WERI-Rb-1 (cell line): Measurements from ENCODE around the gene KCNT1.

Experiments
- DNase-seq: peaks from one replicate; pipeline ENCODE4 v3.0.0-alpha.2; 2020
- H3K27ac ChIP-seq: fragments of 250-450 bp; sonication (Bioruptor Pico); 2 replicates; pipeline ENCODE4 v1.5.1; 2020; ENCODE audit warnings: mild to moderate bottlenecking, moderate library complexity
- H3K27me3 ChIP-seq: fragments of 250-450 bp; sonication (Bioruptor Pico); 2 replicates; pipeline ENCODE4 v1.5.1; 2021; ENCODE audit warnings: mild to moderate bottlenecking, low read depth, moderate library complexity; ENCODE audit not compliant: insufficient read depth, severe bottlenecking
- H3K36me3 ChIP-seq: fragments of 250-450 bp; sonication (Bioruptor Pico); 2 replicates; pipeline ENCODE4 v1.5.1; 2020; ENCODE audit warnings: mild to moderate bottlenecking, moderate library complexity
- H3K4me3 ChIP-seq: 2 replicates; pipeline ENCODE4 v1.5.1; 2011; ENCODE audit warnings: low read depth, mild to moderate bottlenecking, control low read depth, low read length
- H3K9me3 ChIP-seq: fragments of 250-450 bp; sonication (Bioruptor Pico); 2 replicates; pipeline ENCODE4 v1.5.1; 2021; ENCODE audit warnings: mild to moderate bottlenecking, moderate library complexity; ENCODE audit not compliant: severe bottlenecking
- CTCF ChIP-seq: IDR thresholded peaks from 2 replicates; pipeline ENCODE4 v1.5.1; 2011; ENCODE audit warnings: low read depth, mild to moderate bottlenecking, control low read depth, inconsistent platforms, low read length

Gene KCNT1

GRCh38 chr9:135761150-135761844 is 59.3 kb downstream of the KCNT1 start:
- no peak for DNase-seq
- Histone ChIP-seq H3K9me3 (peaks cover 13% of the 10 kb centered on the region), H3K27ac (no peak overlapping the region), H3K4me3 (no peak overlapping the region), H3K27me3 (no peaks in the 10 kb centered on the region), H3K36me3 (no peaks in the 10 kb centered on the region)
- no peak for TF ChIP-seq CTCF

DNA sequence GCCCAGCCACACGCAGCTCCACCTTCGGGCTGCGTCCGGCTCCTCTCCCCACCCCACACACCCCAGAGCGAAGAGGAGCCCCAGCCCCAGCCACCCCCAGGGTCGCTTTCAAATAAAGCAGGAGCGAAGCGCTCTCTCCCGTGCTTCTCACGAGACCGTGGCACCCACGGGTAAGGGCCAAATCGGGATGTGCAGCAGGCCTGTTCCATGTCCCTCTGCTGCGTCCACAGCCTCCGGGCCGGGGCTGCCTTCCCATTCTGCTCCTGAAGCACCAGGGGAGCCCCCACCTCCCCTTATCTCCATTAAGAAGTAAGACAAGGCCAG is 59.8 kb downstream of the KCNT1 start:
- Histone ChIP-seq H3K27me3 (no peaks in the 10 kb centered on the region), H3K36me3 (no peaks in the 10 kb centered on the region), H3K9me3 (peaks cover 18% of the 10 kb centered on the region), H3K27ac (no peak overlapping the region), H3K4me3 (no peak overlapping the region)
- no peak for TF ChIP-seq CTCF
- no peak for DNase-seq

- peaks cover 18% of the 10 kb centered on the region for H3K9me3 ChIP-seq
- H3K27ac ChIP-seq = no peak overlapping the region
- TF ChIP-seq CTCF = no peak
- no peak overlapping the region for H3K4me3 ChIP-seq
- H3K27me3 ChIP-seq = no peaks in the 10 kb centered on the region
- DNase-seq = no peak
- H3K36me3 ChIP-seq = no peaks in the 10 kb centered on the region
Measured at GRCh38 chr9:135762921-135763320, 60.9 kb downstream of the KCNT1 start.

DNA sequence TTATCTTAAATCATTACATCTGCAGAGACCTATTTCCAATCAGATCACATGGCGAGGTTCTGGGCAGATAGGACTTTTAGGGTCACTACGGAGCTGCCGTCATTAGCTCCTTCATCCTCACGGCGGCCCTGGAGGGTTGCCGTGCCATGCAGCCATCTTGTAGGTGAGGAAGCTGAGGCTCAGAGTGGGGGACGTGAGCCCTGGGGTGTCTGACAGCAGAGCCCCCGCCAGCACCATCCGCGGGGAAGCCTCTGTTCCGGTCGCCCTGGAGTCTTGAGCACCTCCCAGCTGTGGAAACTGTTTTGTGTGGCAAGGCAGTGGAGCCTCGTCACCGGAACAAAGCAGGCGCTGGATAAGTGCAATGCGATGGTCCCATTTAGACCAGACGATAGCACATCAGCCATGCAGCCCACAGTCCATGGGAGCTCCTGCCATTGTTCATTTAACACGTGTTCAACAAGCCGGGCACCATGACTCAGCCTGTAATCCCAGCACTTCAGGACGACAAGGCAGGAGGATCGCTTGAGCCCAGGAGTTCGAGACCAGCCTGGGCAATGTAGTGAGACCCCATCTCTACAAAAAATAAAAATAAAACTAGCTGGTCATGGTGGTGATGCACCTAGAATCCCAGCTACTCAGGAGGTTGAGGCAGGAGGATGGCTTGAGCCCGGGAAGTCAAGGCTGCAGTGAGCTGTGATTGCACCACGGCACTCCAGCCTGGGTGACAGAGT is 61.9 kb downstream of the KCNT1 start:
- H3K36me3 ChIP-seq = no peaks in the 10 kb centered on the region
- no peaks in the 10 kb centered on the region for H3K27me3 ChIP-seq
- peaks cover 18% of the 10 kb centered on the region for H3K9me3 ChIP-seq
- H3K27ac ChIP-seq = no peak overlapping the region
- no peak for DNase-seq
- TF ChIP-seq CTCF = no peak
- no peak overlapping the region for H3K4me3 ChIP-seq

GRCh38 chr9:135764731-135765130 is 62.7 kb downstream of the KCNT1 start:
- no peak overlapping the region for H3K27ac ChIP-seq
- no peak for DNase-seq
- H3K9me3 ChIP-seq = peaks cover 18% of the 10 kb centered on the region
- no peaks in the 10 kb centered on the region for H3K36me3 ChIP-seq
- H3K27me3 ChIP-seq = no peaks in the 10 kb centered on the region
- H3K4me3 ChIP-seq = no peak overlapping the region
- no peak for TF ChIP-seq CTCF
